SU-DHL-6 (cell line): Measurements from ENCODE around the gene ZNF770.
"Not testable (repeated sequence)": the region's sequence is repeated elsewhere in the genome, so short reads cannot be mapped to it uniquely, and the experiment has no call there.

Experiments
- H2AFZ ChIP-seq: fragments of 200-600 bp; sonication (generic); 2 replicates; pipeline ENCODE4 v1.6.1; 2014; ENCODE audit warnings: low read depth, mild to moderate bottlenecking, moderate library complexity, mixed read lengths, antibody characterized with exemption, low read length; ENCODE audit not compliant: severe bottlenecking
- H3F3A ChIP-seq: fragments of 200-600 bp; shearing (Covaris generic); 2 replicates; pipeline ENCODE4 v1.6.0; 2016; ENCODE audit warnings: antibody characterized with exemption, mild to moderate bottlenecking; ENCODE audit not compliant: insufficient read depth
- H3K27ac ChIP-seq: fragments of 200-600 bp; sonication (generic); 2 replicates; pipeline ENCODE4 v1.5.1; 2016; ENCODE audit warnings: low read depth, mild to moderate bottlenecking, low read length, moderate library complexity, mixed read lengths
- H3K27me3 ChIP-seq: fragments of 200-600 bp; sonication (generic), shearing (Covaris generic); 2 replicates; pipeline ENCODE4 v1.6.0; 2014; ENCODE audit warnings: mild to moderate bottlenecking, low read length
- H3K36me3 ChIP-seq: fragments of 200-600 bp; sonication (generic); 2 replicates; pipeline ENCODE4 v1.6.1; 2014; ENCODE audit warnings: mild to moderate bottlenecking, low read length, mixed read lengths
- H3K4me2 ChIP-seq: fragments of 300-600, 200-600 bp; shearing (Covaris generic), sonication (generic); 2 replicates; pipeline ENCODE4 v1.6.0; 2014; ENCODE audit warnings: low read length, low read depth, mild to moderate bottlenecking; ENCODE audit not compliant: poor library complexity, severe bottlenecking
- H3K4me3 ChIP-seq: fragments of 200-600 bp; sonication (generic); 2 replicates; pipeline ENCODE4 v1.5.1; 2014; ENCODE audit warnings: antibody characterized with exemption, low read length, mild to moderate bottlenecking, mixed read lengths; ENCODE audit not compliant: insufficient read depth, poor library complexity, severe bottlenecking
- H3K79me2 ChIP-seq: fragments of 200-600 bp; sonication (generic); 2 replicates; pipeline ENCODE4 v1.6.1; 2014; ENCODE audit warnings: mild to moderate bottlenecking, low read length, moderate library complexity; ENCODE audit not compliant: insufficient read depth
- H3K9ac ChIP-seq: fragments of 200-600 bp; sonication (generic); 2 replicates; pipeline ENCODE4 v1.7.0; 2014; ENCODE audit warnings: mild to moderate bottlenecking, low read length
- H3K9me2 ChIP-seq: fragments of 200-600 bp; sonication (generic); replicated peaks from 2 replicates; pipeline ENCODE4 v1.6.1; 2014; ENCODE audit warnings: low read length; ENCODE audit not compliant: insufficient read depth
- H3K9me3 ChIP-seq: fragments of 200-600 bp; sonication (generic); 2 replicates; pipeline ENCODE4 v1.6.1; 2014; ENCODE audit warnings: low read length, mixed read lengths; ENCODE audit not compliant: insufficient read depth
- H4K20me1 ChIP-seq: fragments of 200-600 bp; sonication (generic); 2 replicates; pipeline ENCODE4 v1.6.1; 2014; ENCODE audit warnings: low read depth, mild to moderate bottlenecking, antibody characterized with exemption, low read length, moderate library complexity, mixed read lengths
- EZH2phosphoT487 ChIP-seq: fragments of 200-600 bp; sonication (generic), shearing (Covaris generic); conservative IDR thresholded peaks from 2 replicates; pipeline ENCODE4 v1.6.1; 2018; ENCODE audit warnings: mild to moderate bottlenecking, antibody characterized with exemption, low read length, moderate library complexity, mixed read lengths
- TF ChIP-seq, protein P1 (sequence below): fragments of 200-600 bp; sonication (generic); IDR thresholded peaks from one replicate; pipeline ENCODE4 v1.5.1; 2017; ENCODE audit warnings: antibody characterized with exemption, mild to moderate bottlenecking, low read length, moderate library complexity; ENCODE audit not compliant: insufficient read depth, poor library complexity, severe bottlenecking

Gene ZNF770

DNA sequence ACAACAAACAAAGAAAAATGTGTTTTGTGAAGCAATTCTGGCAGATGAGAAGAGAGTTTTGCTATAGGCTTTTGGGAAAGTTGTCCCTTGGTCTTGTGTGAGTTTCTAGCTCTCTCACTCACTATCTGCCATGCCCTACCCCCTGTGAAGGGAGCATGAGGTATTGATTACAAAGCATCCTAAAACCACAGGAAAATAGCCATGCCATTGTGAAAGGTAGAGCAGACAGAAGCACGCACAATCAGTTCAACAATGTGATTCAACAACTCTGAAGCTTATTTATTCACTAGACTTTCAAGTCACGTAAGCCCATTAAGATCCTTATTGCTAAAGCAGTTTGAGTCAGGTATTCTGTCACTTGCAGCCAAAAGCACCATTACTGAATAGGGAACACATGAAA is 12.0 kb downstream of the ZNF770 start:
- Histone ChIP-seq H3F3A (peaks cover 10% of the 10 kb centered on the region; the same call in 1 of the 2 replicates), H2AFZ (no peak overlapping the region), H3K9me3 (no peaks in the 10 kb centered on the region), H3K27me3 (no peaks in the 10 kb centered on the region), H3K9me2 (no peaks in the 10 kb centered on the region), H3K4me3 (no peak overlapping the region), H3K79me2 (no peaks in the 10 kb centered on the region), H3K4me2 (no peak overlapping the region), H3K36me3 (no peaks in the 10 kb centered on the region), H3K27ac (no peak overlapping the region), H3K9ac (no peak overlapping the region), H4K20me1 (no peaks in the 10 kb centered on the region)
- TF ChIP-seq EZH2phosphoT487 = no peak
- TF ChIP-seq, protein P1, sequence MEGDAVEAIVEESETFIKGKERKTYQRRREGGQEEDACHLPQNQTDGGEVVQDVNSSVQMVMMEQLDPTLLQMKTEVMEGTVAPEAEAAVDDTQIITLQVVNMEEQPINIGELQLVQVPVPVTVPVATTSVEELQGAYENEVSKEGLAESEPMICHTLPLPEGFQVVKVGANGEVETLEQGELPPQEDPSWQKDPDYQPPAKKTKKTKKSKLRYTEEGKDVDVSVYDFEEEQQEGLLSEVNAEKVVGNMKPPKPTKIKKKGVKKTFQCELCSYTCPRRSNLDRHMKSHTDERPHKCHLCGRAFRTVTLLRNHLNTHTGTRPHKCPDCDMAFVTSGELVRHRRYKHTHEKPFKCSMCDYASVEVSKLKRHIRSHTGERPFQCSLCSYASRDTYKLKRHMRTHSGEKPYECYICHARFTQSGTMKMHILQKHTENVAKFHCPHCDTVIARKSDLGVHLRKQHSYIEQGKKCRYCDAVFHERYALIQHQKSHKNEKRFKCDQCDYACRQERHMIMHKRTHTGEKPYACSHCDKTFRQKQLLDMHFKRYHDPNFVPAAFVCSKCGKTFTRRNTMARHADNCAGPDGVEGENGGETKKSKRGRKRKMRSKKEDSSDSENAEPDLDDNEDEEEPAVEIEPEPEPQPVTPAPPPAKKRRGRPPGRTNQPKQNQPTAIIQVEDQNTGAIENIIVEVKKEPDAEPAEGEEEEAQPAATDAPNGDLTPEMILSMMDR = no peak

DNA sequence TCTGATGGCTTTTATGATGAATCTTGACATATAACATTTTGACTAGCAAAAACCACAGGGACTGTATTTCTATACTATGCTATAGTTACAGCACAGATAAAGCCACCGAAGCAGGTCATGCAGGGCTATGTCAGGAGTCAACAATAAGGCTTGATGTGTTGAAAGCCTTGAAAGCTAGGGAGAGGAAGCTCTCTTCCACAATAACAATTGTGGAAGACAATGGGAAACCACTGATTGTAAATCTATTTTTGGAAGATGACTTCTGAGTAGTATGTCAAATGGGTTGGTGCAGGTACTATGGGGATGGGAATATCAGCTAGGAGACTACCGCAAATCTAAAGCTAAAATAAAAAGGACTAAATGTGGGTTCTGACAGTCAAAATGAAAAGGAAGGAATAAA is 14.6 kb downstream of the ZNF770 start:
- Histone ChIP-seq H3K9me3 (no peaks in the 10 kb centered on the region), H4K20me1 (no peaks in the 10 kb centered on the region), H3K4me3 (no peak overlapping the region), H3K9me2 (no peaks in the 10 kb centered on the region), H3K79me2 (peaks cover 11% of the 10 kb centered on the region), H3K27me3 (no peaks in the 10 kb centered on the region), H3F3A (peaks cover 12% of the 10 kb centered on the region; the same call in 1 of the 2 replicates), H3K4me2 (no peak overlapping the region), H3K36me3 (no peaks in the 10 kb centered on the region), H3K27ac (no peak overlapping the region), H3K9ac (no peak overlapping the region), H2AFZ (no peak overlapping the region)
- TF ChIP-seq EZH2phosphoT487 = no peak
- TF ChIP-seq, protein P1 = no peak

DNA sequence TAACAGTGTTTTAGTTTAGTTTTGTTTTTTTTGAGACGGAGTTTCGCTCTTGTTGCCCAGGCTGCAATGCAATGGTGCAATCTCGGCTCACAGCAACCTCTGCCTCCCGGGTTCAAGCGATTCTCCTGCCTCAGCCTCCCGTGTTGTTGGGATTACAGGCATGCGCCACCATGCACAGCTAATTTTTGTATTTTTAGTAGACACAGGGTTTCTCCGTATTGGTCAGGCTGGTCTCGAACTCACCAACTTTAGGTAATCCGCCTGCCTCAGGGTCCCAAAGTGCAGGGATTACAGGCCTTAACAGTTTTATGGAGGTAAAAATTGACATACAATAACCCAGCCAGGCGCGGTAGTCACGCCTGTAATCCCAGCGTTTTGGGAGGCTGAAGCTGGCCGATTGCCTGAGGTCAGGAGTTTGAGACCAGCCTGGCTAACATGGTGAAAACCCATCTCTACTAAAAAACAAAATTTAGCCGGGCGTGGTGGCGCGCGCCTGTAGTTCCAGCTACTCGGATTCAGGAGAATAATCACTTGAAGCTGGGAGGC is 17.9 kb downstream of the ZNF770 start:
- Histone ChIP-seq H2AFZ (peak overlapping the region; percentile 82), H3K9ac (peak overlapping the region; percentile 85), H3K4me3 (peak overlapping the region; percentile 88), H3K4me2 (peak overlapping the region; percentile 77), H3K79me2 (peaks cover 44% of the 10 kb centered on the region)
- not testable (repeated sequence) for H4K20me1 ChIP-seq, H3K27ac ChIP-seq, H3K27me3 ChIP-seq, H3K9me3 ChIP-seq, H3K9me2 ChIP-seq, H3F3A ChIP-seq, H3K36me3 ChIP-seq

DNA sequence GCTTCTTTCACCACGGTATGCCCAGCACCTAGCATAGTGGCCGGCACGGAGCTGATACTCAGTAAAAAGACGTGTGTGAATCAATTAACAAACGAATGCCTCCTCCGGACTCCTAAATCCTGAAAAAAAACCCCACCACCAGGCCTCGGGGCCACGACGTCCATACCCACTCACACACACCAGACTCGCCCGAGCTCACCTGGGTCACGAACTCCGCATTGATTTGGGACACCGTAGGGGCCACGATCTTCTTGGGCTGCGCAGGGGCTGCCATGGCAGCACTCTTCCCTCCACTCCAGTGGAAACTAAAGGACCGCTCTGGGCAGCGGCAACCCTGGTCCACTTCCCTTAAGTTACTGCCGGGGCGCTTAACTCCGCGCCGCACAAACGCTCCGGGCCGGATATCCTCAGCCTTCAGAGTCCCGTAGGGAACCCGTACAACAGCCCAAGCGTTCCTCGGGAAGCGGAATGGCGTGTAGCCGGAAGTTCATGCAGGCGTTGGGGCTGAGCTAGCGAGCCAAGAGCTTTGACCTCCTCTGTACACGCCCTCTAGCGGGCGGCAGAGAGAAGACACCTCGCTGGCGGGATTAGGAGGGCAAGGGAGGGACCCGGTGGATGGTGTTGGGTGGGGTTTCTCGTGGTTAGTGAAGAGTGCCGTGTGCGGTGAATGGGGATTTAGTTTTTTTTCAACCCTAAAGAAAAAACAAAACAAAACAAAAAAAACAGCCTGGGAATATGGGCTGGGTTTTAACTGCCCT is 18.6 kb downstream of the ZNF770 start, which contains the start of gene AQR:
AQR (minus strand) TSS at position 403 of the 758 bp plus-strand sequence; CDS start at position 274, 129 bp downstream.
- Histone ChIP-seq H2AFZ (peak within 1 kb of the TSS; percentile 82), H3K27me3 (no peaks in the 10 kb centered on the region), H3K9me2 (no peaks in the 10 kb centered on the region), H3K9me3 (no peaks in the 10 kb centered on the region), H3K4me2 (peak within 1 kb of the TSS; percentile 77), H4K20me1 (no peaks in the 10 kb centered on the region), H3K4me3 (peak within 1 kb of the TSS; percentile 88), H3K36me3 (no peaks in the 10 kb centered on the region), H3F3A (0 out of 2 replicates have a peak, but pooled peaks cover 7% of the 10 kb centered on the region), H3K79me2 (peaks cover 50% of the 10 kb centered on the region), H3K9ac (peak within 1 kb of the TSS; percentile 85), H3K27ac (no peak within 1 kb of the TSS)
- TF ChIP-seq, protein P1 = peak; percentile 73
- TF ChIP-seq EZH2phosphoT487 = no peak
